Measurements from ENCODE around the gene RCHY1.
A peak's percentile ranks its signal among the peaks of the same experiment; 100 is the strongest.
"Not testable (repeated sequence)": the region's sequence is repeated elsewhere in the genome, so short reads cannot be mapped to it uniquely, and the experiment has no call there.

RCHY1 gene

GRCh38 chr4:75530556-75531322 lies 16.5 kb upstream of the RCHY1 start:
- DNase-seq (ENCODE audit: low read depth) = no peak
- no peak for TF ChIP-seq CTCF (conservative IDR thresholded peaks at IDR 0.05; ENCODE audit: low read depth, low read length)

GRCh38 chr4:75527482-75527881 lies 13.3 kb upstream of the RCHY1 start:
- DNase-seq (ENCODE audit: low read depth) = no peak
- TF ChIP-seq CTCF (conservative IDR thresholded peaks at IDR 0.05; ENCODE audit: low read depth, low read length) = no peak
- no peak overlapping the region for H3K4me3 ChIP-seq (ENCODE audit: low read depth, low read length)

More at GRCh38 chr4:75530556-75531322, 16.5 kb upstream of the RCHY1 start:
- H3K4me3 ChIP-seq (ENCODE audit: low read depth, low read length) = no peak overlapping the region

GRCh38 chr4:75525910-75526309 lies 11.7 kb upstream of the RCHY1 start:
- TF ChIP-seq CTCF (conservative IDR thresholded peaks at IDR 0.05; ENCODE audit: low read depth, low read length) = no peak
- H3K4me3 ChIP-seq (ENCODE audit: low read depth, low read length) = no peak overlapping the region
- no peak for DNase-seq (ENCODE audit: low read depth)

- no peak for TF ChIP-seq CTCF (conservative IDR thresholded peaks at IDR 0.05; ENCODE audit: low read depth, low read length)
- DNase-seq (ENCODE audit: low read depth) = no peak
- H3K4me3 ChIP-seq (ENCODE audit: low read depth, low read length) = no peak overlapping the region
Observed at GRCh38 chr4:75525086-75525485, 10.9 kb upstream of the RCHY1 start.

- DNase-seq (ENCODE audit: low read depth) = not testable (repeated sequence)
Observed at GRCh38 chr4:75519452-75519851, 5.2 kb upstream of the RCHY1 start.

GRCh38 chr4:75516144-75516543 lies 1.9 kb upstream of the RCHY1 start:
- DNase-seq (ENCODE audit: low read depth) = no peak
- no peak overlapping the region for H3K4me3 ChIP-seq (ENCODE audit: low read depth, low read length)
- no peak for TF ChIP-seq CTCF (conservative IDR thresholded peaks at IDR 0.05; ENCODE audit: low read depth, low read length)

More at GRCh38 chr4:75519452-75519851, 5.2 kb upstream of the RCHY1 start:
- H3K4me3 ChIP-seq (ENCODE audit: low read depth, low read length) = not testable (repeated sequence)

GRCh38 chr4:75514949-75515612 lies 878 bp upstream of the RCHY1 start:
- no peak for DNase-seq (ENCODE audit: low read depth)
- H3K4me3 ChIP-seq (ENCODE audit: low read depth, low read length) = peak overlapping the region; percentile 89
- TF ChIP-seq CTCF (conservative IDR thresholded peaks at IDR 0.05; ENCODE audit: low read depth, low read length) = no peak
